HCT116 (cell line): Measurements from ENCODE around the gene LAMTOR4. TPM values are rescaled to one million over a fixed set of nuclear protein-coding genes. Genes with fewer than 3 reads are reported as not detected.

ENCODE experiments used
- ATAC-seq: fragments of 200-7000 bp; cut with Tn5 transposase; 2 replicates; pipeline ENCODE4 v1.9.1; 2020; ENCODE audit warnings: mild to moderate bottlenecking, moderate library complexity
- BruUV-seq: library from RNA; stranded (reverse); fragments of 400-500 nt; replicated peaks from 2 replicates; lab custom pipeline; 2021; lab: Mats Ljungman, UMichigan
- CTCF ChIA-PET: fragments of 300-600 bp; sonication (Branson Sonifier 250); formaldehyde crosslinking; loops from one replicate; lab custom pipeline; 2021; ENCODE audit warnings: antibody characterized with exemption; lab: Charles Lee
- POLR2A ChIA-PET: fragments of 300-600, 350-600 bp; sonication (Branson Sonifier 250); formaldehyde crosslinking; loops from one replicate; lab custom pipeline; 2021; ENCODE audit warnings: antibody characterized with exemption; lab: Charles Lee
- RAD21 ChIA-PET, 2 experiments: fragments of 300-600 bp; sonication (Branson Sonifier 250); formaldehyde crosslinking; loops; one replicate each; lab custom pipeline; 2023; ENCODE audit warnings: low total read pairs in 2 of 2; ENCODE audit not compliant: uncharacterized antibody in 2 of 2, unreplicated experiment in 2 of 2, low non-redundant PET in 1 of 2; lab: Charles Lee
- DNase-seq: peaks from one replicate; pipeline ENCODE4 v3.0.0-alpha.2; 2010; ENCODE audit warnings: low read depth, low spot score
- H2AFZ ChIP-seq: fragments of 200-600 bp; shearing (Covaris generic), sonication (generic); 2 replicates; pipeline ENCODE4 v1.6.1; 2017; ENCODE audit warnings: low read depth, mixed run types, mixed read lengths, antibody characterized with exemption, low read length; ENCODE audit not compliant: poor library complexity, severe bottlenecking
- H3K27ac ChIP-seq: 2 replicates; pipeline ENCODE4 v1.5.1; 2012; ENCODE audit warnings: low read depth, low read length
- H3K27me3 ChIP-seq: fragments of 200-600 bp; sonication (generic); 2 replicates; pipeline ENCODE4 v1.6.1; 2016; ENCODE audit warnings: mixed run types, low read length, mixed read lengths; ENCODE audit not compliant: insufficient read depth
- H3K36me3 ChIP-seq, 2 experiments: fragments of 200-500 bp in 1 of 2; fragments of 200-600 bp in 1 of 2; sonication (Bioruptor generic) in 1 of 2; sonication (generic) in 1 of 2; 2 replicates each; pipeline versions ENCODE4 v1.5.1 to v1.6.1; 2014 to 2016; ENCODE audit warnings: low read length in 2 of 2, inconsistent platforms in 1 of 2, mixed read lengths in 1 of 2, mixed run types in 1 of 2; ENCODE audit not compliant: insufficient read depth in 2 of 2, control insufficient read depth in 1 of 2
- H3K4me1 ChIP-seq, 2 experiments: fragments of 200-600 bp in 1 of 2; sonication (generic) in 1 of 2; 2 replicates each; pipeline versions ENCODE4 v1.5.1 to v1.6.1; 2012 to 2017; ENCODE audit warnings: low read length in 2 of 2, inconsistent platforms in 1 of 2, mild to moderate bottlenecking in 1 of 2, mixed read lengths in 1 of 2, mixed run types in 1 of 2, moderate library complexity in 1 of 2; ENCODE audit not compliant: insufficient read depth in 2 of 2, control insufficient read depth in 1 of 2
- H3K4me2 ChIP-seq: fragments of 200-600 bp; sonication (generic); 2 replicates; pipeline ENCODE4 v1.6.1; 2017; ENCODE audit warnings: mixed run types, low read length, mixed read lengths
- H3K4me3 ChIP-seq, 2 experiments: fragments of 200-600 bp in 1 of 2; sonication (generic) in 1 of 2; replicated peaks in 1 of 2; 2 replicates each; pipeline ENCODE4 v1.5.1; 2011 to 2016; ENCODE audit warnings: low read length in 2 of 2, control low read depth in 1 of 2, low read depth in 1 of 2, mild to moderate bottlenecking in 1 of 2, mixed read lengths in 1 of 2, mixed run types in 1 of 2
- H3K79me2 ChIP-seq: fragments of 200-600 bp; sonication (generic); 2 replicates; pipeline ENCODE4 v1.6.1; 2017; ENCODE audit warnings: mild to moderate bottlenecking, mixed run types, low read length, moderate library complexity, mixed read lengths; ENCODE audit not compliant: insufficient read depth
- H3K9ac ChIP-seq: fragments of 200-600 bp; sonication (generic); 2 replicates; pipeline ENCODE4 v1.6.1; 2016; ENCODE audit warnings: low read length, mixed read lengths
- H3K9me2 ChIP-seq: fragments of 200-600 bp; sonication (generic), shearing (Covaris generic); 2 replicates; pipeline ENCODE4 v1.6.1; 2017; ENCODE audit warnings: mixed run types, mild to moderate bottlenecking, moderate library complexity; ENCODE audit not compliant: insufficient read depth
- H3K9me3 ChIP-seq, 2 experiments: fragments of 200-500 bp in 1 of 2; fragments of 200-600 bp in 1 of 2; sonication (Bioruptor generic) in 1 of 2; sonication (generic) in 1 of 2; 2 replicates each; pipeline ENCODE4 v1.6.1; 2014 to 2017; ENCODE audit warnings: low read length in 2 of 2, mixed read lengths in 2 of 2, inconsistent platforms in 1 of 2, low read depth in 1 of 2, mild to moderate bottlenecking in 1 of 2, mixed run types in 1 of 2, moderate library complexity in 1 of 2; ENCODE audit not compliant: control insufficient read depth in 1 of 2, insufficient read depth in 1 of 2
- H4K20me1 ChIP-seq: fragments of 200-600 bp; sonication (generic), shearing (Covaris generic); 2 replicates; pipeline ENCODE4 v1.6.1; 2017; ENCODE audit warnings: mixed run types, mild to moderate bottlenecking, moderate library complexity; ENCODE audit not compliant: insufficient read depth
- CBX3 ChIP-seq: IDR thresholded peaks from 2 replicates; pipeline ENCODE4 v1.6.1; 2012; ENCODE audit warnings: low read depth
- CEBPB ChIP-seq: IDR thresholded peaks from 2 replicates; pipeline ENCODE4 v1.6.1; 2012; ENCODE audit warnings: low read depth
- EGR1 ChIP-seq: IDR thresholded peaks from 2 replicates; pipeline ENCODE4 v1.6.1; 2012; ENCODE audit warnings: low read depth
- ELF1 ChIP-seq: IDR thresholded peaks from 2 replicates; pipeline ENCODE4 v1.6.1; 2012; ENCODE audit warnings: low read depth, borderline replicate concordance
- EZH2 ChIP-seq: fragments of 200-600 bp; sonication (generic); IDR thresholded peaks from 2 replicates; pipeline ENCODE4 v1.6.1; 2017; ENCODE audit warnings: antibody characterized with exemption, mixed run types
- EZH2phosphoT487 ChIP-seq: fragments of 200-600 bp; IDR thresholded peaks from 2 replicates; pipeline ENCODE4 v1.6.1; 2018; ENCODE audit warnings: antibody characterized with exemption, borderline replicate concordance
- FOSL1 ChIP-seq: IDR thresholded peaks from 2 replicates; pipeline ENCODE4 v1.6.1; 2012; ENCODE audit warnings: low read depth
- POLR2A ChIP-seq: IDR thresholded peaks from 2 replicates; pipeline ENCODE4 v1.7.0; 2011; ENCODE audit warnings: borderline replicate concordance; ENCODE audit not compliant: insufficient read depth, insufficient read length; ENCODE audit errors: extremely low read depth
- RAD21 ChIP-seq: IDR thresholded peaks from 2 replicates; pipeline ENCODE4 v1.6.1; 2012; ENCODE audit warnings: low read depth, mild to moderate bottlenecking
- SRF ChIP-seq: IDR thresholded peaks from 2 replicates; pipeline ENCODE4 v1.6.1; 2012; ENCODE audit warnings: low read depth
- TCF7L2 ChIP-seq: IDR thresholded peaks from 2 replicates; pipeline ENCODE4 v1.7.0; 2011; ENCODE audit warnings: borderline replicate concordance, inconsistent platforms; ENCODE audit not compliant: insufficient read depth, insufficient read length; ENCODE audit errors: extremely low read depth
- ZFX ChIP-seq: fragments of 450-650 bp; IDR thresholded peaks from 2 replicates; pipeline ENCODE4 v1.6.1; 2017
- ZNF274 ChIP-seq: fragments of 200-500 bp; sonication (Bioruptor generic); IDR thresholded peaks from 2 replicates; pipeline ENCODE4 v1.6.1; 2014; ENCODE audit warnings: mild to moderate bottlenecking, low read depth, low read length, inconsistent platforms
- intact Hi-C: fragments of 100-400 bp; cut with micrococcal nuclease; formaldehyde crosslinking; loops from 2 replicates; pipeline ENCODE4 v1.10.0; 2022
- total RNA-seq: library from RNA; stranded (reverse); gene quantifications from one replicate; pipeline ENCODE4 v1.2.1, GENCODE V29; 2021; ENCODE audit not compliant: unreplicated experiment
- TF ChIP-seq, protein P1 (sequence below), 3 experiments: fragments of 200-600 bp in 1 of 3; sonication (generic) in 1 of 3; IDR thresholded peaks in 2 of 3; conservative IDR thresholded peaks in 1 of 3; 2 replicates each; pipeline ENCODE4 v1.5.1; 2012 to 2017; ENCODE audit warnings: low read depth in 2 of 3, low read length in 2 of 3, antibody characterized with exemption in 1 of 3, borderline replicate concordance in 1 of 3, control low read depth in 1 of 3, mild to moderate bottlenecking in 1 of 3, mixed read lengths in 1 of 3, mixed run types in 1 of 3, moderate library complexity in 1 of 3; ENCODE audit not compliant: insufficient read depth in 1 of 3
- TF ChIP-seq, protein P2 (sequence below): IDR thresholded peaks from 2 replicates; pipeline ENCODE4 v1.6.1; 2011; ENCODE audit warnings: mild to moderate bottlenecking, low read length, moderate library complexity; ENCODE audit not compliant: insufficient replicate concordance; ENCODE audit errors: extremely low read depth

Gene LAMTOR4
- total RNA-seq, 1 experiment from 2014 or later, result 152 TPM

DNA sequence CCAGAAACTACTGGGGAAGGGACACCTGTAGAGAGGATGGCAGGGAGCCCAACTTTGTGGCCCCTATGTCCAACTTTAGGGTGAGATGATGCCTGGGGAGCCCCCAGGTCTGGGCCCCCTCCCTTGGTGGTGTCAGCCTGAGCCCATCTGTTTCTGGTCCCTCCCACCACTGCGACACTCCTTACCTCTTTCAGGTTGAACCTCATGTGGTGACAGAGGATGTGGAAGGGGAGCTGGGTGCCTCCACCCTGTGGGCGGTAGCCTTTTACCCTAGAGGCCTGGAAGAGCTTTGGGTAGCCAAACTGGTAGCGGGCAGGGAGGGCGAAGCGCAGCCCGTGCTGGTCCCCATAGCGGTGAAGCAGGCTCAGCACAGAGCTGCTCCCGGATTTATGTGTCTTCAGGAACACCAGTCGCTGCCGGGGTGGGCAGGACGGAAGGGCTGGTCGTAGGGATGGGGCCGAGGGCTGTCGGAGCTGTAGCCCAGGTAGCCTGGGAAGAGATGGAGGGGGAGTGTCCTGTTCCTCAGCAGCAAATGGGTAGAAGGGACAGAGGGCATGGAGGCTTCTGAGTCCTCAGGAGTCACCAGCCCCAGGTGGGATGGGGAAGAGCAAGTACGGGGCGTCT, 17.7 kb downstream of the LAMTOR4 start:
- CTCF ChIA-PET, result no interaction called here
- H3K9me2 ChIP-seq, result no peaks in the 10 kb centered on the region
- no peak for TF ChIP-seq EZH2
- TF ChIP-seq EZH2phosphoT487, result no peak
- no peak for TF ChIP-seq RAD21
- TF ChIP-seq CEBPB, result no peak
- TF ChIP-seq ZFX, result no peak
- TF ChIP-seq FOSL1, result no peak
- TF ChIP-seq, protein P1, sequence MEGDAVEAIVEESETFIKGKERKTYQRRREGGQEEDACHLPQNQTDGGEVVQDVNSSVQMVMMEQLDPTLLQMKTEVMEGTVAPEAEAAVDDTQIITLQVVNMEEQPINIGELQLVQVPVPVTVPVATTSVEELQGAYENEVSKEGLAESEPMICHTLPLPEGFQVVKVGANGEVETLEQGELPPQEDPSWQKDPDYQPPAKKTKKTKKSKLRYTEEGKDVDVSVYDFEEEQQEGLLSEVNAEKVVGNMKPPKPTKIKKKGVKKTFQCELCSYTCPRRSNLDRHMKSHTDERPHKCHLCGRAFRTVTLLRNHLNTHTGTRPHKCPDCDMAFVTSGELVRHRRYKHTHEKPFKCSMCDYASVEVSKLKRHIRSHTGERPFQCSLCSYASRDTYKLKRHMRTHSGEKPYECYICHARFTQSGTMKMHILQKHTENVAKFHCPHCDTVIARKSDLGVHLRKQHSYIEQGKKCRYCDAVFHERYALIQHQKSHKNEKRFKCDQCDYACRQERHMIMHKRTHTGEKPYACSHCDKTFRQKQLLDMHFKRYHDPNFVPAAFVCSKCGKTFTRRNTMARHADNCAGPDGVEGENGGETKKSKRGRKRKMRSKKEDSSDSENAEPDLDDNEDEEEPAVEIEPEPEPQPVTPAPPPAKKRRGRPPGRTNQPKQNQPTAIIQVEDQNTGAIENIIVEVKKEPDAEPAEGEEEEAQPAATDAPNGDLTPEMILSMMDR (IDR thresholded peaks at IDR 0.05 in 2 of 3, conservative IDR thresholded peaks at IDR 0.05 in 1 of 3; ENCODE audit: borderline replicate concordance in 1 of 3, insufficient read depth in 1 of 3, low read depth in 2 of 3, low read length in 2 of 3), result no peak
- TF ChIP-seq TCF7L2, result no peak
- TF ChIP-seq ELF1, result no peak
- TF ChIP-seq EGR1, result no peak
- TF ChIP-seq CBX3, result no peak
- TF ChIP-seq, protein P2, sequence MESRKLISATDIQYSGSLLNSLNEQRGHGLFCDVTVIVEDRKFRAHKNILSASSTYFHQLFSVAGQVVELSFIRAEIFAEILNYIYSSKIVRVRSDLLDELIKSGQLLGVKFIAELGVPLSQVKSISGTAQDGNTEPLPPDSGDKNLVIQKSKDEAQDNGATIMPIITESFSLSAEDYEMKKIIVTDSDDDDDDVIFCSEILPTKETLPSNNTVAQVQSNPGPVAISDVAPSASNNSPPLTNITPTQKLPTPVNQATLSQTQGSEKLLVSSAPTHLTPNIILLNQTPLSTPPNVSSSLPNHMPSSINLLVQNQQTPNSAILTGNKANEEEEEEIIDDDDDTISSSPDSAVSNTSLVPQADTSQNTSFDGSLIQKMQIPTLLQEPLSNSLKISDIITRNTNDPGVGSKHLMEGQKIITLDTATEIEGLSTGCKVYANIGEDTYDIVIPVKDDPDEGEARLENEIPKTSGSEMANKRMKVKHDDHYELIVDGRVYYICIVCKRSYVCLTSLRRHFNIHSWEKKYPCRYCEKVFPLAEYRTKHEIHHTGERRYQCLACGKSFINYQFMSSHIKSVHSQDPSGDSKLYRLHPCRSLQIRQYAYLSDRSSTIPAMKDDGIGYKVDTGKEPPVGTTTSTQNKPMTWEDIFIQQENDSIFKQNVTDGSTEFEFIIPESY, result no peak
- TF ChIP-seq POLR2A, result no peak
- no peak for TF ChIP-seq ZNF274
- TF ChIP-seq SRF, result no peak
- TF ChIP-seq, all 23 proteins: peak for 0
- Histone ChIP-seq H3K27ac (no peak overlapping the region), H3K4me2 (no peak overlapping the region), H3K36me3 (no peaks in the 10 kb centered on the region), H3K79me2 (no peaks in the 10 kb centered on the region), H3K4me1 (peaks cover 17 to 20% of the 10 kb centered on the region in 2 experiments), H3K9ac (no peak overlapping the region), H3K9me3 (no peaks in the 10 kb centered on the region), H2AFZ (no peak overlapping the region), H4K20me1 (no peaks in the 10 kb centered on the region), H3K27me3 (no peaks in the 10 kb centered on the region), H3K4me3 (no peak overlapping the region)
- BruUV-seq, result no TSS peak
- ATAC-seq (no peak), DNase-seq (no peak)
- intact Hi-C loops, result no loop called here
- ChIA-PET RAD21 (no interaction called here), POLR2A (interaction anchor here (0.8 to 1.7 kb wide), 2 partner anchors 11 to 18 kb away, joined by 3 to 4 read pairs; partner anchors contain the start of genes GPC2, LAMTOR4 and STAG3)
